CD4-positive, alpha-beta T cell treated with Interleukin-4 for 4 hours (primary cell): ENCODE results near the gene ASF1A.

Experiments used
- DNase-seq: peaks from one replicate; pipeline ENCODE4 v3.0.0-alpha.2; 2020

Gene ASF1A

GRCh38 chr6:118917546-118918328 lies 23.8 kb downstream of the ASF1A start:
- DNase-seq: no peak

GRCh38 chr6:118918329-118918725 lies 24.4 kb downstream of the ASF1A start:
- DNase-seq: no peak

- no peak for DNase-seq
These were observed 27.1 kb downstream of the ASF1A start for GRCh38 chr6:118921084-118921483.

- no peak for DNase-seq
These were observed 29.1 kb downstream of the ASF1A start for GRCh38 chr6:118923035-118923434.

- no peak for DNase-seq
These were observed 36.7 kb downstream of the ASF1A start for GRCh38 chr6:118930680-118931079.

- no peak for DNase-seq
These were observed 37.5 kb downstream of the ASF1A start for GRCh38 chr6:118931436-118931835.

GRCh38 chr6:118932421-118932820 lies 38.5 kb downstream of the ASF1A start:
- DNase-seq: no peak

- no peak for DNase-seq
These were observed 40.0 kb downstream of the ASF1A start for GRCh38 chr6:118933855-118934460.

GRCh38 chr6:118934461-118935330 lies 40.7 kb downstream of the ASF1A start, which contains the start of gene MCM9:
Gene MCM9, minus strand, starts transcription at chr6:118935159. Its CDS starts 3,436 bp downstream, at chr6:118931723.
- DNase-seq: peak; percentile 81

GRCh38 chr6:118935331-118935668 lies 41.3 kb downstream of the ASF1A start:
- DNase-seq: no peak

- DNase-seq: no peak
These were observed 42.2 kb downstream of the ASF1A start for GRCh38 chr6:118935978-118936703.

GRCh38 chr6:118939683-118940082 lies 45.7 kb downstream of the ASF1A start:
- DNase-seq: no peak

GRCh38 chr6:118940770-118941169 lies 46.8 kb downstream of the ASF1A start:
- DNase-seq: no peak

GRCh38 chr6:118945217-118945616 lies 51.3 kb downstream of the ASF1A start:
- no peak for DNase-seq

GRCh38 chr6:118952683-118953082 lies 58.7 kb downstream of the ASF1A start:
- no peak for DNase-seq

- DNase-seq: no peak
These were observed 59.4 kb downstream of the ASF1A start for GRCh38 chr6:118953391-118953790.
